ENCODE results near the gene DCAF6. TPM values are rescaled to one million over a fixed set of nuclear protein-coding genes. Genes with fewer than 3 reads are reported as not detected.

The DCAF6 gene
- total RNA-seq, 2 donors from 2014 or later, result 71.4 to 116 TPM

GRCh38 chr1:167916766-167917511, 19.5 kb upstream of the DCAF6 start:
- TF ChIP-seq POLR2AphosphoS5 (IDR thresholded peaks at IDR 0.05) (no peak), POLR2A (IDR thresholded peaks at IDR 0.05) (no peak), CTCF (IDR thresholded peaks at IDR 0.05) (no peak)
- 91% methylated on average over 6 of the region's 6 CpGs for WGBS
- Histone ChIP-seq H3K4me1 (replicated peaks) (peaks cover 4% of the 10 kb centered on the region), H3K9me3 (no peaks in the 10 kb centered on the region), H3K27ac (peak overlapping the region in 1 of 2 donors; percentile 5), H3K36me3 (no peaks in the 10 kb centered on the region), H3K27me3 (replicated peaks; ENCODE audit: insufficient read depth) (no peaks in the 10 kb centered on the region), H3K4me3 (no peak overlapping the region)
- no peak for DNase-seq (ENCODE audit: low spot score)
- intact Hi-C loops (cut with DNase I), result no loop called here

DNA sequence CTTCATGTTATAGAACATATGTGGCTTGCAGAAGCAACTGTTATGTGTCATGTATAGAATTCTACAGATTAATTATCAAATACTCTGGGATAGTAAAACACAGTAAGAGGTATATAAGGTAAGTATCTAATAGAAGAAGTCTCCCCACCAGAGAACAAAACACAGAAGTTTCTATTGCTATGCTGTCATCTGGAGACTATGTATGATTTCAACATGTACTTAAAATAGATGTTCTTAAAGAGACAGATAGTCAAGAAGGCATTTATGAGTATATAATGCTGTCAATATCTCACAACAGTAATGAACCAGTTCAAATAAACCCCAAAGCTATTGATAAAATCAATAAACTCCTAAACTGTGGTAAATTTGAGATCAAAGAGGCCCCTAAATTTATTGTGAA, 14.5 kb upstream of the DCAF6 start:
- intact Hi-C loops (cut with DNase I), result no loop called here
- no peak for DNase-seq (ENCODE audit: low spot score)
- Histone ChIP-seq H3K27ac (no peak overlapping the region), H3K27me3 (replicated peaks; ENCODE audit: insufficient read depth) (no peaks in the 10 kb centered on the region), H3K4me3 (no peak overlapping the region), H3K9me3 (no peaks in the 10 kb centered on the region), H3K4me1 (replicated peaks) (peaks cover 15% of the 10 kb centered on the region), H3K36me3 (no peaks in the 10 kb centered on the region)
- TF ChIP-seq POLR2A (IDR thresholded peaks at IDR 0.05) (no peak), CTCF (IDR thresholded peaks at IDR 0.05) (no peak), POLR2AphosphoS5 (IDR thresholded peaks at IDR 0.05) (no peak)

DNA sequence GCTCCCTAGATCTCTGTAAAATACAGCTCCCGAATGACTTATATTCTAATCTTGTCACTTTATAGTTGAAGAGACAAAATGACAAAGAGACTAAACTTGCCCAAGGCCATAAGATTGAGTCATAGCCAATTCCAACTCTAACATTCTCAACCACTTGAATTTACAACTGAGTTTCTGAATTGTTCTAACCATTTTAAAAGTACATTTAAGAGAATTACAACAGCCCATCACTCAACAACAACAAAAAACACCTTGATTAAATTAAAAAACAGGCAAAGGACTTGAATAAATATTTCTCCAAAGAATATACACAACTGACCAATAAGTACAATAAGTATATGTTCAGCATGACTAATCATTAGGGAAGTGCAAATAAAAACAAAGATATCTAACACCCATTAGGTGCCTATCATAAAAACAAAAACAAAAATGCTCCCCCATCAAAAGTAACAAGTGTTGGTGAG, 13.8 kb upstream of the DCAF6 start:
- Histone ChIP-seq H3K27ac (no peak overlapping the region), H3K4me1 (replicated peaks) (peaks cover 15% of the 10 kb centered on the region), H3K27me3 (replicated peaks; ENCODE audit: insufficient read depth) (no peaks in the 10 kb centered on the region), H3K9me3 (no peaks in the 10 kb centered on the region), H3K4me3 (no peak overlapping the region), H3K36me3 (no peaks in the 10 kb centered on the region)
- DNase-seq (ENCODE audit: low spot score), result no peak
- intact Hi-C loops (cut with DNase I), result no loop called here
- whole genome bisulfite sequencing, result 43% methylated on average over 1 of the region's 1 CpG
- TF ChIP-seq POLR2AphosphoS5 (IDR thresholded peaks at IDR 0.05), result no peak
- no peak for TF ChIP-seq POLR2A (IDR thresholded peaks at IDR 0.05)
- TF ChIP-seq CTCF (IDR thresholded peaks at IDR 0.05), result no peak

- no peaks in the 10 kb centered on the region for H3K9me3 ChIP-seq
- H3K4me3 ChIP-seq, result no peak overlapping the region
- no peak for TF ChIP-seq POLR2AphosphoS5 (IDR thresholded peaks at IDR 0.05)
- no peak for TF ChIP-seq CTCF (IDR thresholded peaks at IDR 0.05)
- no peak for TF ChIP-seq POLR2A (IDR thresholded peaks at IDR 0.05)
- no peak overlapping the region for H3K27ac ChIP-seq
- peaks cover 15% of the 10 kb centered on the region for H3K4me1 ChIP-seq (replicated peaks)
- intact Hi-C loops (cut with DNase I), result no loop called here
- no peaks in the 10 kb centered on the region for H3K27me3 ChIP-seq (replicated peaks; ENCODE audit: insufficient read depth)
- 77% methylated on average over 3 of the region's 3 CpGs for WGBS
- no peaks in the 10 kb centered on the region for H3K36me3 ChIP-seq
- DNase-seq (ENCODE audit: low spot score), result no peak
Measured at GRCh38 chr1:167923324-167924056, 13.0 kb upstream of the DCAF6 start.

Measured in prostate gland (tissue), 2 donors.